HG02938 (cell line): ENCODE measurements around the gene ISG15.
"Not testable (repeated sequence)": the region's sequence is repeated elsewhere in the genome, so short reads cannot be mapped to it uniquely, and the experiment has no call there.

Source experiments
- ATAC-seq: cut with Tn5 transposase; IDR thresholded peaks from one replicate; pipeline ENCODE4 v1.9.1; 2021; ENCODE audit warnings: mild to moderate bottlenecking, moderate library complexity; ENCODE audit not compliant: unreplicated experiment

Gene ISG15

DNA sequence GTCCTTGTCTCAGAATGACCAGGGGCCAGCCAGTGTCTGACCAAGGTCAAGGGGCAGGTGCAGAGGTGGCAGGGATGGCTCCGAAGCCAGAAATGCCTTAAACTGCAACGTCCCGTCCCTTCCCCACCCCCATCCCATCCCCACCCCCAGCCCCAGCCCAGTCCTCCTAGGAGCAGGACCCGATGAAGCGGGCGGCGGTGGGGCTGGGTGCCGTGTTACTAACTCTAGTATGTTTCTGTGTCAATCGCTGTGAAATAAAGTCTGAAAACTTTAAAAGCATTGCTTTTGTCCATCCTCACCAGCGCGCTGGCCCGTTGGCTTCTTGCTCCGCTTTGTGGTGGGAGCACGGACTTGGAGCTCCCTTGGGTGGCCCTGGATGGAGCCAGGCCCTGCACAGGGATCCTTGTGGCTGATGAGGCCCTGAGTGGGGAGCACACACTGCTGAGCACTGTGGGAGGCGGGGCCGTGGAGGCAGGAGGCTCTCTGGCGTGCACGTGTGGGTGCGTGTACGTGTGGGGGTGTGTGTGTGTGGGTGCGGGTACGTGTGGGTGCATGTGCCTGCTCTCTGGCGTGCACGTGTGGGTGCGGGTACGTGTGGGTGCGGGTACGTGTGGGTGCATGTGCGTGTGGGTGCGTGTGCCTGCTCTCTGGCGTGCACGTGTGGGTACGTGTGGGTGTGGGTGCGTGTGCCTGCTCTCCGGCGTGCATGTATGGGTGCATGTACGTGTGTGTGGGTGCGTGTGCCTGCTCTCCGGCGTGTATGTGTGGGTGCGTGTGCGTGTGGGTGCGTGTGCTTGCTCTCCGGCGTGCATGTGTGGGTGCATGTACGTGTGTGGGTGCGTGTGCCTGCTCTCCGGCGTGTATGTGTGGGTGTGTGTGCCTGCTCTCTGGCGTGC, 42.8 kb downstream of the ISG15 start:
- ATAC-seq = no peak

DNA sequence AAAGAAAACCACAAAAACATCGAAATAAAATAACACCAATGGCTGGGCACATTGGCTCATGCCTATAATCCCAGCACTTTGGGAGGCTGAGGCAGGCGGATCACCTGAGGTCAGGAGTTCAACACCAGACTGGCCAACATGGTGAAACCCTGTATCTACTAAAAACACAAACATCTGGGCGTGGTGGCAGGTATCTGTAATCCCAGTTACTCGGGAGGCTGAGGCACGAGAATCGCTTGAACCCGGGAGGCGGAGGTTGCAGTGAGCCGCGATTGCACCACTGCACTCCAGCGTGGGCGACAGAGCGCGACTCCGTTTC, 44.4 kb downstream of the ISG15 start:
- not testable (repeated sequence) for ATAC-seq

DNA sequence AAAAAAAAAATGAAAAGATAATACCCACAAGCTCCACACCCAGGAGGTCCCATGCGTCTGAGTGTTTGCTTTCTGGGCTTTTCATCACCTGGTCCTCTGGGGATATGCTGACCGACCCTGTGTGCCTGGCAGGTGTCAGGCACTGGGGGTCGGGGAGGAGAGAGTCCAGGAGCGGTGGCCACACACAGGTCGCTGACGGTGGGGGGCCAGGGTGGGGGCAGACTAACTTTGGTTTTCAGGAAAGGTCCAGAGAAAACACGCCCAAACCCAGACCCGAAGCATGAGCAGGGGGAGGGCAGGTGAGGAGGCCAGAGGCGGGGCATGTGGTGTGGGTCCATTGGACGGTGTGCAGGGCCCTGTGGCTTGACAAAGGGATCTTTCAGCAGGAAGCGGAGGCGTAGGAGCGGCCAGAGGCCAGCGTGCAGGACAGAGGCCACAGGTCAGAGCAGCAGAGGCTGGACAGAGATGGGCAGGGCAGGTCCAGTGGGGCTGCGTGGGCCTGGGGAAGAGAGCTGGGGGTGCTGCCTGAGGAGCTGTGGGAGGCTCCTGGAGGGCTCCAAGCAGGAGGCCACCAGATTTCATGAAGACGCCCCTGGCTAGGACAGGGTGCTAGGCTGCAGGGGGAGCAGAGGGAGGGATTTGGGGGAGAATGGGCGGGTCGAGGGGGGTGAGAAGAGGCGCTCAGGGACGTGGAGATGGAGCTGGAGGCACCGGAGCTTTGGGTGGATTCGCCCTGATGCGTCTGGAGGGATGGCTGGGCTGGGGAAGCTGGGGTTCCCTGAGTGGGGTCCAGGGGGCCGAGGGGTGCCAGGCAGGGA, 45.0 kb downstream of the ISG15 start:
- no peak for ATAC-seq

DNA sequence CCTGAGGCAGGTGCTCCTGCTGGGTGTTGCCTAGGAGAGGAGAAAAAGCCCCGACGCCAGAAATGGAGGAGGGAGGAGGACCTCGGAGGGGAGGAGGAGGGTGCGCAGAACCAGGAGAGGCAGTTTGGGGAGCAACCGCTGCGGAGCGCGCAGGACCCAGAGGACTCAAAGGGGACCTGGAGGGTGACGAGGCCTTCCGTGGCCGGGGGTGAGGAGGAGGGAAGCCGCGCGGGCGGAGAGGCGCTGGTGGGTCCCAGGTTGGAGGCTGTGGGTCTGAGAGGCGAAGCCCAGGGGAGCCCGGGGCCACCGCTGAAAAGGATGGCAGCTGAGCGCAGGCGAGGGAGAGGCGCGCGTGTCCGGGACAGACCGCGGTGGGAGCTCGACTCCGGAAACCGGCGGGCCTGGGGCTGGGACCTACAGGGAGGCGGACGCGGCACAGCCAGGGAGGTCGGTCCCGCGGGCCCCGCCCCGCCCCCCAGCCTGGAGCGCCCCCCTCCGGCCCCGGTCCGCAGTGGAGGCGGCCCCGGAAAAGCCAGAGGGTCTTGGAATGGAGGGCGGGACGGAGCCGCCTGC, 45.7 kb downstream of the ISG15 start:
- peak; percentile 35 for ATAC-seq

DNA sequence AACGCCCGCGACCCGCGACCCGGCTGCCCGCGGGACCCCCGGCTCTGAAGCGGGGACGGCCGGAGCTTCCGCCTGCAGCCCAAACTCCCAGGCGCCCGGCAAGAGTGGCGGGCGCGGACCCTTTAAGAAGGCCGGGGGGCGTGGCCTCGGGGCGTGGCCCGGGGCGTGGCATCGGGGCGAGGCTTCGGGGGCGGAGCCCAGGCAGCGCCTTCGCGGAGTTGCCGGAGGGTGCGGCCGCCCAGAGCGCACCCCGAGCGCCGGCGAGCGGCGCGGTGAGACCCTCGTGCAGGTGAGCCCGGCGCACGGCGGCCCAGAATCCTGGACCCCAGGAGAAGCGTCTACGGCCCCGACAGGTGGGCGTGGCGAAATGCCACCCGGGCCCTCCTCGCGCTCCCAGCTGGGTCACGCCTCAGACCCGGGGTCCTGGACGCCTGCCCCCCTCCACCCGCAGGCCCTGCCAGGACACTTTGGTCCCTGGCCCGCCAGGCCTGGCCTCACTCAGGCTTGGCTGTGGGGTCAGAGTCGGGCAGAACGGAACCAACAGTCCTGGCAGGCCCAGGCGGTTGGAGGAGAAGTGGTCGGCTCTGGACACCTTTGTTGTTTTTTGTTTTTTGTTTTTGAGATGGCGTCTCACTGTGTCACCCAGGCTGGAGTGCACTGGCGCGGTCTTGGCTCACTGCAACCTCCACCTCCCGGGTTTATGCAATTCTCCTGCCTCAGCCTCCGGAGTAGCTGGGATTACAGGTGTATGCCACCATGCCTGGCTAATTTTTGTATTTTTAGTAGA, 46.4 kb downstream of the ISG15 start:
- ATAC-seq = peak; percentile 47

DNA sequence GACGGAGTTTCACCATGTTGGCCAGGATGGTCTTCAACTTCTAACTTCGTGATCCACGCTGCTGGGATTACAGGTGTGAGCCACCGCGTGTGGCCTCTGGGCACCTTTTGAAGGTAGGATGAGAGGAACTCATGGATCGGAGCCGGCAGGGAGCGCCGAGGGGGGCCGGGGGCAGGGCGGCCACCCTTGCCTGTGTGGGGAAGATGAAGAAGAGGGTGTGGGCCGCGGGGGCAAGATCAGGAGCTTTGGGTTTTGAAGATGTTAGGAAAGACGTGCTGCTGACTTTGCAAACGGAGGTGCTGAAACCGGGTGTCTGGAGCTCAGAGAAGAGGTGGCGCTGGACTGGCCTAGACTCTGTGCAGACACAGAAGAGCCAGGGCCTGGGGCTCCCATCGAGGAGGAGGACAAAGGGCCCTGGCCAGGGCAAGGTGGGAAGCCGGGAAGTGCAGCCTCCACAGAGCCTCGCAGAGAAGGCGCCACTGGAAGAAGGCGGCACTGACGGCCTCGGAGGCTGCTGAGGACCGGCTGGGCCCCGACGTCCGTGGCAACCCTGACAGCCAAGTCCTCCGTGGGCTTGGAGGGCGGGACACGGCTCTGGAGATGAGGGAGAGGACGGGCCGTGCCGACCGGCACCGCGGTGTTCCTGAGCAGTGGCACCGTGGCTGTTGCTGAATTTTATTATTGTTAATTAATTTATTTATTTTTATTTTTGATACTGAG, 47.1 kb downstream of the ISG15 start:
- no peak for ATAC-seq

DNA sequence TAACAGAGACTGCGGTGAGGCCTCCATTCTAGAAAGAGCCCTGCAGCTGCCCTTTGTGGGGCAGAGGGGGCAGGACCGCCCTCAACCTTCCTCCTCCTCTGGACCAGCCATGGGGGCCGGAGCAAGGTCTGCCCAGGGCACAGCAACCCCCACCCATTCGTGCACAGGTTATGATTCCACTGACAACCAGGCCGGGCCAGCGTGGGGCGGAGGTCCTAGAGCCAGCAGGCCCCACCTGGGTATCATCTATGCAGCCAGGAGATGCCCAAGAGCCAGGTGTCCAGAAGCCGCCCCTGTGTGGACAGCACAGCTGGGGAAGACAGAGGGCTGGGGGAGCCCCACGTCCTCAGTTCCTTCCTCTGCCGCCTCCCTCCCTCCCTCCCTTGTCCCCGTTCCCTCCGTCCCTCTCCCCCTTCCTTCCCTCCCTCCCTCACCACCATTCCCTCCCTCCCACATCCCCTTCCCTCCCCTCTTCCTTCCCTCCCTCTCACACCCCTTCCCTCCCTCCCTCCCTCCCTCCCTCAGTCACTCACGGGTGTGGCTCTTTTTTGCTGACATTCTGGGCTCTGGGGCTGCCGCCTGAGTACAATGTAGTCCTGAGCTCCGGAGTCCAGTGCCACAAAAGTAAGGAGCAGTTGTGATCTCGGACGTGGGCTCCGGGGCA, 48.5 kb downstream of the ISG15 start:
- no peak for ATAC-seq

DNA sequence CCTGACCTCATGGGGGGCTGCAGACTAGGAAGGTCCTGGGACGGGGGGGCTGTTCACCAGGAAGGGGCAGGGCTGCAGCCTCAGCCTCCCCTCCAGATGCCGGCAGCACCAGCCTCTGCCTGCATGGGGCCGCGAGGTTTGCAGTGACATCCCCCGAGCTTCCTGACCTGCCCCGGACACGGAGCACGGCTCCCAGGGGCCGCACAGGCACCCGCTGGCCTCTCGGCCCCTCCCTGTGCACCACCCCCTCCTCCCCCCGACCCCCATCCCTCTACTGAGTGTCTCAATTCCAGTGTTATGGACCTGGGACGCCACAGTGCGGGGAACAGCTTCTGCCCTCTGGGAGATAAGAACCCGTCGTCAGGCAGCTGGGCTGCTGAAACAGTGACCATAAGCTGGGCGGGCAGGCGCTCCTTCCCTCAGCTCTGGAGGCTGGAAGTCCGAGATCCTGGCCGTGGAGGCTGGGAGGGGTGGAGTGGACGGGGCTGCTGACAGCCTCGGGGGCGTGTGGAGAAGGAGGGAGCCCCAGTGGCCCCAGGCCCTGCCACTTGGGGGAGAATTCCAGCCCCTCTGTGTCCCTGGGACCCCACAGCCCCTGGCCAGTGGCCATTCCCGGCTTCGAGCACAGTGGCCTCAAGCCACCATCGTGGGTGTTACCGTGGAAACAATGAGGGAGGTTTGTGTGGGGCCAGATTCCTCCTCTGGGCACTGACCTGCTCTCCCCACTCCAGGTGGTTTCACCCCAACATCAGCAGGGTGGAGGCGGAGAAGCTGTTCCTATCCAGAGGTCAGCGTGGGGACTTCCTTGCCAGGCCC, 49.3 kb downstream of the ISG15 start:
- ATAC-seq = no peak

DNA sequence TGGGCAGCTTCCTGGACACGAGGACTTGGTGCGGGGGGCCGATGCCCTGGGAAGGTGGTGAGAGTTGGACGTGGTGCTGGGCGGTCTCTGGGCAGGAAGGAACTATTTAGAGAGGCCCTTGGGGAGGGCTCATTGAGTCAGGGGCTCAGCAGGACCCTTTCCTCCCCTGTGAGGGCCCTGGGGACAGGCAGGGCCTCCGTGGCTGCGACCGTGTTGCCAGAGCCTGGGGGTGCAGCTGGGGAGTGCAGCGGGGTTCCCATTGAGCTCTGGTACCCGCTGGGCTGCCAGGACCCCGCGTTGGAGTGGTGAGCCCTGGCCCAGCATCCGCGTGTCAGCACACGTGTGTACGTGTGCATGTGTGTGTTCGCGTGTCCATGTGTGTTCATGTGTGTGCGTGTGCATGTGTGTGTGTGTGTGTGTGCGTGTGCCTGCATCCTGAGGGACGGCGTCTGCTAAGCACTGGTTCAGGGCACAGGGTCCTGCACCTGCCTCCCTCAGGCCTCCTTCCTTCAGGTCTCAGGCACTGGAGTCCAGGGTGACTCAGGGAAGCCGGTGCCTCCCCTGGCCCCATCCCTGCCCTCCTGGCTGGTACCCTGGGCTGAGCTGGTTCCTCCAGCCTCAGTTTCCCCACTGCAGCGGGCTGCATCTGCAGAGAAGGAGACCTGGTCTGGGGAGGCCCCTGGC, 50.1 kb downstream of the ISG15 start:
- ATAC-seq = no peak
